MM.1S (cell line): ENCODE results near the gene EHBP1.

Source experiments
- DNase-seq: peaks from one replicate; pipeline ENCODE4 v3.0.0-alpha.2; 2015
- H2AFZ ChIP-seq: fragments of 300-600 bp; sonication (generic); 2 replicates; pipeline ENCODE4 v1.6.0; 2016; ENCODE audit warnings: antibody characterized with exemption, low read length
- H3F3A ChIP-seq: fragments of 300-600 bp; sonication (generic); 2 replicates; pipeline ENCODE4 v1.6.1; 2016; ENCODE audit warnings: mild to moderate bottlenecking, antibody characterized with exemption, low read length, moderate library complexity, mixed read lengths; ENCODE audit not compliant: insufficient read depth
- H3K27ac ChIP-seq: fragments of 300-600 bp; sonication (generic); 2 replicates; pipeline ENCODE4 v1.5.1; 2016; ENCODE audit warnings: mild to moderate bottlenecking, low read length
- H3K27me3 ChIP-seq: fragments of 300-600 bp; sonication (generic); replicated peaks from 2 replicates; pipeline ENCODE4 v1.6.0; 2016; ENCODE audit warnings: low read length; ENCODE audit not compliant: insufficient read depth
- H3K36me3 ChIP-seq: fragments of 300-600 bp; sonication (generic); replicated peaks from 2 replicates; pipeline ENCODE4 v1.6.1; 2016; ENCODE audit warnings: mild to moderate bottlenecking, low read length, mixed read lengths; ENCODE audit not compliant: insufficient read depth
- H3K4me1 ChIP-seq: fragments of 300-600 bp; sonication (generic); 2 replicates; pipeline ENCODE4 v1.6.1; 2016; ENCODE audit warnings: low read length, mixed read lengths
- H3K4me2 ChIP-seq: fragments of 300-600 bp; sonication (generic); 2 replicates; pipeline ENCODE4 v1.6.0; 2016; ENCODE audit warnings: low read depth, low read length
- H3K4me3 ChIP-seq: fragments of 300-600 bp; sonication (generic); 2 replicates; pipeline ENCODE4 v1.5.1; 2016; ENCODE audit warnings: low read length, mixed read lengths
- H3K79me2 ChIP-seq: fragments of 300-600 bp; sonication (generic); 2 replicates; pipeline ENCODE4 v1.6.1; 2016; ENCODE audit warnings: mixed run types, low read length, mixed read lengths
- H3K9ac ChIP-seq: fragments of 300-600 bp; sonication (generic); 2 replicates; pipeline ENCODE4 v1.6.1; 2016; ENCODE audit warnings: low read length, mixed read lengths
- H3K9me2 ChIP-seq: fragments of 300-600 bp; sonication (generic); replicated peaks from 2 replicates; pipeline ENCODE4 v1.6.1; 2016; ENCODE audit warnings: mild to moderate bottlenecking, low read length, mixed read lengths; ENCODE audit not compliant: insufficient read depth
- H3K9me3 ChIP-seq: fragments of 300-600 bp; sonication (generic); replicated peaks from 2 replicates; pipeline ENCODE4 v1.6.1; 2016; ENCODE audit warnings: mild to moderate bottlenecking, low read length, mixed read lengths; ENCODE audit not compliant: insufficient read depth
- H4K20me1 ChIP-seq: fragments of 300-600 bp; sonication (generic); 2 replicates; pipeline ENCODE4 v1.6.1; 2016; ENCODE audit warnings: mild to moderate bottlenecking, low read length, moderate library complexity, mixed read lengths; ENCODE audit not compliant: insufficient read depth
- CTCF ChIP-seq: fragments of 300-600 bp; sonication (generic); IDR thresholded peaks from 2 replicates; pipeline ENCODE4 v1.5.1; 2016; ENCODE audit warnings: antibody characterized with exemption, low read length, mixed read lengths
- EZH2 ChIP-seq: fragments of 300-600 bp; sonication (generic); optimal IDR thresholded peaks from 2 replicates; pipeline ENCODE3; 2017; ENCODE audit warnings: low read depth, mild to moderate bottlenecking, antibody characterized with exemption, low read length, mixed read lengths
- EZH2phosphoT487 ChIP-seq: fragments of 300-600 bp; sonication (generic); IDR thresholded peaks from 2 replicates; pipeline ENCODE4 v1.6.1; 2018; ENCODE audit warnings: antibody characterized with exemption, low read length

Gene EHBP1

GRCh38 chr2:62741954-62742722 lies 36.6 kb downstream of the EHBP1 start:
- no peaks in the 10 kb centered on the region for H4K20me1 ChIP-seq
- no peak for DNase-seq
- H3K79me2 ChIP-seq, result peaks cover 3% of the 10 kb centered on the region; the same call in 1 of the 2 replicates
- no peaks in the 10 kb centered on the region for H3K36me3 ChIP-seq
- no peak overlapping the region for H3K27ac ChIP-seq
- no peak overlapping the region for H3K4me2 ChIP-seq
- H3K9ac ChIP-seq, result no peak overlapping the region
- H3K27me3 ChIP-seq, result no peaks in the 10 kb centered on the region
- no peaks in the 10 kb centered on the region for H3K9me3 ChIP-seq
- TF ChIP-seq CTCF, result no peak
- H3F3A ChIP-seq, result no peaks in the 10 kb centered on the region
- peaks cover 7% of the 10 kb centered on the region for H3K4me1 ChIP-seq
- no peak overlapping the region for H2AFZ ChIP-seq
- H3K4me3 ChIP-seq, result no peak overlapping the region
- H3K9me2 ChIP-seq, result no peaks in the 10 kb centered on the region

GRCh38 chr2:62743506-62743905 lies 38.0 kb downstream of the EHBP1 start:
- Histone ChIP-seq H3K4me2 (no peak overlapping the region), H3K27ac (no peak overlapping the region), H3K27me3 (no peaks in the 10 kb centered on the region), H4K20me1 (no peaks in the 10 kb centered on the region), H3K36me3 (no peaks in the 10 kb centered on the region), H3K4me3 (no peak overlapping the region), H2AFZ (no peak overlapping the region), H3K9me2 (no peaks in the 10 kb centered on the region), H3F3A (no peaks in the 10 kb centered on the region), H3K9ac (no peak overlapping the region), H3K79me2 (peaks cover 3% of the 10 kb centered on the region; the same call in 1 of the 2 replicates), H3K9me3 (no peaks in the 10 kb centered on the region), H3K4me1 (peaks cover 7% of the 10 kb centered on the region)
- TF ChIP-seq EZH2phosphoT487, result no peak
- TF ChIP-seq EZH2, result no peak
- no peak for TF ChIP-seq CTCF
- DNase-seq, result no peak

GRCh38 chr2:62744603-62745002 lies 39.1 kb downstream of the EHBP1 start:
- Histone ChIP-seq H2AFZ (no peak overlapping the region), H3K9me3 (no peaks in the 10 kb centered on the region), H3K27me3 (no peaks in the 10 kb centered on the region), H3K4me3 (no peak overlapping the region), H3K9ac (no peak overlapping the region), H3K4me2 (no peak overlapping the region), H3K79me2 (peaks cover 3% of the 10 kb centered on the region; the same call in 1 of the 2 replicates), H3F3A (no peaks in the 10 kb centered on the region), H3K4me1 (peaks cover 7% of the 10 kb centered on the region), H3K36me3 (no peaks in the 10 kb centered on the region), H3K9me2 (no peaks in the 10 kb centered on the region), H4K20me1 (no peaks in the 10 kb centered on the region), H3K27ac (no peak overlapping the region)
- TF ChIP-seq EZH2phosphoT487 (no peak), CTCF (no peak), EZH2 (no peak)
- DNase-seq, result no peak
